ENCODE data around the gene PRDM16.

Gene PRDM16

DNA sequence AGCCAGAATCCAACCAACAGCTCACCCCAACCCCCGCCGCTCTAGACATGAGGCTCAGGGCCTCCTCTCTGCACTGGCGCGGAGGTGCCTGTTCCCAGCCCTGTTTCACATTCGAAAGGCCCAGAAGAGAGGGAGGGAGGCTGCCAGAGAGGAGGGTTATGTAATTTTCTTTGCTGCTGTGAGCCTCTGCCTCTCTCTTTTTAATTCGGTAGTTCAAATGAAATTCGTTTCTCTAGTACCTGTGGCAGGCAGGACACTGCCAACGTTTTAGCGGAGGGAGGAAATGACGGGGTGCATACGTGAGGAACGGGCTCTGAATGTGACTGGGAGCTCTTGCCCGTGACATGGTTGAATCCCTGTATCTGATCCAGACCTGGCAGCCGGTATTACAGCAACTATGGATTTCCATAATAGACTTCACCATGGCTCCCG is 9.4 kb downstream of the PRDM16 start:
- Histone ChIP-seq H3K27me3 (ENCODE audit: control insufficient read depth, insufficient read depth, low read length) (peaks cover 30% of the 10 kb centered on the region), H3K9me3 (ENCODE audit: control insufficient read depth, insufficient read depth, low read length) (no peaks in the 10 kb centered on the region), H3K36me3 (ENCODE audit: control insufficient read depth, insufficient read depth, low read length) (no peaks in the 10 kb centered on the region), H3K4me1 (ENCODE audit: control insufficient read depth, insufficient read depth, low read length) (peaks cover 8% of the 10 kb centered on the region), H3K27ac (ENCODE audit: low read depth, low read length) (no peak overlapping the region), H3K9ac (ENCODE audit: low read depth, low read length) (no peak overlapping the region), H3K4me3 (ENCODE audit: low read depth, low read length) (no peak overlapping the region)

DNA sequence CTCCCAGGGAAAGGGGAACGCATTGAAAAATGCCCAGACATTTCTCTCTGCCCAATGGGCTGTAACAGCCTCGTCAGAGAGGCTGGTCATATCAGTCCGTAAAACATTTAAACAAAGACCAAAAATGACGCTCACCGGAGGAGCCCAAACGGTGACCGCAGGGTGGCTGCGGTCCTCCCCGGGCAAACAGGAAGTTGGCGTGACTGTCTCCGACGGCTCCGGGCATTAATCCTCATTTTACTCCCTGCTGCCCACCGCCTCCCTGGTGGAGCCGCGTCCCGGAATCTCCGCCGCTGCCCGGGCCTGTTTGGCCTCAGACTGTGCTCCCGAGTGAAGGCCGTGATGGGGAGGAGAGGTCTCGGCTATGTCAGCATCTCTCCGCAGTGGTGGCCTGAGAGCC is 9.9 kb downstream of the PRDM16 start:
- Histone ChIP-seq H3K4me1 (ENCODE audit: control insufficient read depth, insufficient read depth, low read length) (peaks cover 7% of the 10 kb centered on the region), H3K27ac (ENCODE audit: low read depth, low read length) (no peak overlapping the region), H3K27me3 (ENCODE audit: control insufficient read depth, insufficient read depth, low read length) (peaks cover 26% of the 10 kb centered on the region), H3K36me3 (ENCODE audit: control insufficient read depth, insufficient read depth, low read length) (no peaks in the 10 kb centered on the region), H3K9me3 (ENCODE audit: control insufficient read depth, insufficient read depth, low read length) (no peaks in the 10 kb centered on the region), H3K9ac (ENCODE audit: low read depth, low read length) (no peak overlapping the region), H3K4me3 (ENCODE audit: low read depth, low read length) (no peak overlapping the region)

DNA sequence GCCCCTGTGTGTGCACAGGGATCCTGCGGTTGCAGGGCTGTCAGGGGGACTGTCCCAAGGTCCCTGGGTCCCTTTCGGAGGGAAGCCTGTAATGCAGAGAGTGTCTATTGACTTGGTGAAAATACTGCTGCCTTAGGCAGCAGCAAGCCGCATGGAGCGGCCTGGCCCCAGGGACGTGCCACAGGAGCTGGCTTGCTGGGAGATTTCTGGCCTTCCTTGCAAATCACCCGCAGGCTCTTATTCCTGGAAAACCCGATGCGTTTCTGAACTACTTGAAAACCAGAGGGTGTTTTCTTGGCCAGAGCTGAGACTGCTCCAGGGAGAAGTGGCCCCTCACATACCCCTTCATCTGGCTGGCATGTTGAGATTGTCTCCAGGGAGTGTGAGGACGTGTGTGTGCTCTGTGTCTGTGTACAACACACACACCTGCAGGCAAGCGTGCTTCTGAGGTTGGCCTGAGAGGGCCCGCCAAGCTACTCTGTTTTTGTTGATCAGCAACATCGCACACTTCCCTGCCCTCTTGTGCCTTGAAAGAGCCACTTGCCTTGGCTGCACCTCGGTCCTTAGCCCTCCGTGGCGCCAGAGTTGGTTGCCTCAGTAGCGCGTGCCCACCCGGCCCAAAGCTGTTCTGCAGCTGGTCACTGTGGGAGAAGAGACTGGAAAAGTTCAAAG is 10.5 kb downstream of the PRDM16 start:
- Histone ChIP-seq H3K27ac (ENCODE audit: low read depth, low read length) (no peak overlapping the region), H3K27me3 (ENCODE audit: control insufficient read depth, insufficient read depth, low read length) (peaks cover 20% of the 10 kb centered on the region), H3K4me3 (ENCODE audit: low read depth, low read length) (no peak overlapping the region), H3K9me3 (ENCODE audit: control insufficient read depth, insufficient read depth, low read length) (no peaks in the 10 kb centered on the region), H3K4me1 (ENCODE audit: control insufficient read depth, insufficient read depth, low read length) (peaks cover under 1% of the 10 kb centered on the region), H3K9ac (ENCODE audit: low read depth, low read length) (no peak overlapping the region), H3K36me3 (ENCODE audit: control insufficient read depth, insufficient read depth, low read length) (no peaks in the 10 kb centered on the region)

- Histone ChIP-seq H3K9me3 (ENCODE audit: control insufficient read depth, insufficient read depth, low read length) (no peaks in the 10 kb centered on the region), H3K36me3 (ENCODE audit: control insufficient read depth, insufficient read depth, low read length) (no peaks in the 10 kb centered on the region), H3K9ac (ENCODE audit: low read depth, low read length) (no peak overlapping the region), H3K27me3 (ENCODE audit: control insufficient read depth, insufficient read depth, low read length) (peaks cover 12% of the 10 kb centered on the region), H3K27ac (ENCODE audit: low read depth, low read length) (no peak overlapping the region), H3K4me3 (ENCODE audit: low read depth, low read length) (no peak overlapping the region), H3K4me1 (ENCODE audit: control insufficient read depth, insufficient read depth, low read length) (no peaks in the 10 kb centered on the region; the same call in 1 of the 2 replicates)
Measured at GRCh38 chr1:3080053-3080955, 11.3 kb downstream of the PRDM16 start.

GRCh38 chr1:3081171-3081683 is 12.2 kb downstream of the PRDM16 start:
- Histone ChIP-seq H3K9ac (ENCODE audit: low read depth, low read length) (no peak overlapping the region), H3K9me3 (ENCODE audit: control insufficient read depth, insufficient read depth, low read length) (no peaks in the 10 kb centered on the region), H3K4me3 (ENCODE audit: low read depth, low read length) (no peak overlapping the region), H3K4me1 (ENCODE audit: control insufficient read depth, insufficient read depth, low read length) (no peaks in the 10 kb centered on the region; the same call in 1 of the 2 replicates), H3K27ac (ENCODE audit: low read depth, low read length) (no peak overlapping the region), H3K36me3 (ENCODE audit: control insufficient read depth, insufficient read depth, low read length) (no peaks in the 10 kb centered on the region), H3K27me3 (ENCODE audit: control insufficient read depth, insufficient read depth, low read length) (peaks cover 3% of the 10 kb centered on the region)

GRCh38 chr1:3082051-3082450 is 13.0 kb downstream of the PRDM16 start:
- no peaks in the 10 kb centered on the region; the same call in 1 of the 2 replicates for H3K4me1 ChIP-seq (ENCODE audit: control insufficient read depth, insufficient read depth, low read length)

GRCh38 chr1:3082571-3083516 is 13.8 kb downstream of the PRDM16 start:
- Histone ChIP-seq H3K27me3 (ENCODE audit: control insufficient read depth, insufficient read depth, low read length) (no peaks in the 10 kb centered on the region; the same call in 1 of the 2 replicates), H3K27ac (ENCODE audit: low read depth, low read length) (no peak overlapping the region)

More at GRCh38 chr1:3082051-3082450, 13.0 kb downstream of the PRDM16 start:
- Histone ChIP-seq H3K4me3 (ENCODE audit: low read depth, low read length) (no peak overlapping the region), H3K9me3 (ENCODE audit: control insufficient read depth, insufficient read depth, low read length) (no peaks in the 10 kb centered on the region), H3K27ac (ENCODE audit: low read depth, low read length) (no peak overlapping the region), H3K9ac (ENCODE audit: low read depth, low read length) (no peak overlapping the region), H3K36me3 (ENCODE audit: control insufficient read depth, insufficient read depth, low read length) (no peaks in the 10 kb centered on the region), H3K27me3 (ENCODE audit: control insufficient read depth, insufficient read depth, low read length) (no peaks in the 10 kb centered on the region; the same call in 1 of the 2 replicates)

GRCh38 chr1:3084154-3084553 is 15.2 kb downstream of the PRDM16 start:
- Histone ChIP-seq H3K4me1 (ENCODE audit: control insufficient read depth, insufficient read depth, low read length) (no peaks in the 10 kb centered on the region; the same call in 1 of the 2 replicates), H3K4me3 (ENCODE audit: low read depth, low read length) (no peak overlapping the region), H3K9me3 (ENCODE audit: control insufficient read depth, insufficient read depth, low read length) (no peaks in the 10 kb centered on the region), H3K27me3 (ENCODE audit: control insufficient read depth, insufficient read depth, low read length) (no peaks in the 10 kb centered on the region), H3K27ac (ENCODE audit: low read depth, low read length) (no peak overlapping the region), H3K9ac (ENCODE audit: low read depth, low read length) (no peak overlapping the region), H3K36me3 (ENCODE audit: control insufficient read depth, insufficient read depth, low read length) (no peaks in the 10 kb centered on the region)

More at GRCh38 chr1:3082571-3083516, 13.8 kb downstream of the PRDM16 start:
- no peaks in the 10 kb centered on the region for H3K9me3 ChIP-seq (ENCODE audit: control insufficient read depth, insufficient read depth, low read length)
- H3K36me3 ChIP-seq (ENCODE audit: control insufficient read depth, insufficient read depth, low read length): no peaks in the 10 kb centered on the region
- H3K4me3 ChIP-seq (ENCODE audit: low read depth, low read length): no peak overlapping the region
- no peaks in the 10 kb centered on the region; the same call in 1 of the 2 replicates for H3K4me1 ChIP-seq (ENCODE audit: control insufficient read depth, insufficient read depth, low read length)
- H3K9ac ChIP-seq (ENCODE audit: low read depth, low read length): no peak overlapping the region

- Histone ChIP-seq H3K27ac (ENCODE audit: low read depth, low read length) (no peak overlapping the region), H3K4me3 (ENCODE audit: low read depth, low read length) (no peak overlapping the region), H3K9ac (ENCODE audit: low read depth, low read length) (no peak overlapping the region), H3K27me3 (ENCODE audit: control insufficient read depth, insufficient read depth, low read length) (no peaks in the 10 kb centered on the region), H3K4me1 (ENCODE audit: control insufficient read depth, insufficient read depth, low read length) (no peaks in the 10 kb centered on the region; the same call in 1 of the 2 replicates), H3K9me3 (ENCODE audit: control insufficient read depth, insufficient read depth, low read length) (no peaks in the 10 kb centered on the region), H3K36me3 (ENCODE audit: control insufficient read depth, insufficient read depth, low read length) (no peaks in the 10 kb centered on the region)
Measured at GRCh38 chr1:3084726-3085125, 15.7 kb downstream of the PRDM16 start.

DNA sequence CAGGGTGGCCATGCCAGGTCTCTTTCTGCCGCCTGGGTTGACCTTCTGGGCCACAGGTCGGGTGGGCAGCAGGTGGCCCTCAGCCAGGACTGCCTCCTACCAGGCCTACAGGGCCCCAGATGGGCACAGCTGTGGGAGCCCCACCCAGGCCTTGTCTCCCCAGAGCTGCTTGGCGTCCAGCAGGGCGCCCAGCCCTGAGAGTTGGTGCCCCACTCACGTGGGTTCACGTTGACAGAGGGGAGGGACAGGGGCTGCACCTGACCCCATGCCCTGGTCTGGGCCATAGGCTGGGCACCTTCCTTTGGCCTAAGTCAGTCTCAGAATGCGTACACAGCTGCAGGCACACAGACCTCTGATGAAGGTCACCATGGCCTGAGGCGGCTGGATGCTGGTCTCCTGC is 16.7 kb downstream of the PRDM16 start:
- H3K4me3 ChIP-seq (ENCODE audit: low read depth, low read length): no peak overlapping the region
- H3K27me3 ChIP-seq (ENCODE audit: control insufficient read depth, insufficient read depth, low read length): no peaks in the 10 kb centered on the region
- no peak overlapping the region for H3K27ac ChIP-seq (ENCODE audit: low read depth, low read length)
- H3K36me3 ChIP-seq (ENCODE audit: control insufficient read depth, insufficient read depth, low read length): no peaks in the 10 kb centered on the region
- H3K4me1 ChIP-seq (ENCODE audit: control insufficient read depth, insufficient read depth, low read length): no peaks in the 10 kb centered on the region; the same call in 1 of the 2 replicates
- no peaks in the 10 kb centered on the region for H3K9me3 ChIP-seq (ENCODE audit: control insufficient read depth, insufficient read depth, low read length)
- H3K9ac ChIP-seq (ENCODE audit: low read depth, low read length): no peak overlapping the region
